Measurements from ENCODE around the gene COMMD7. TPM values are rescaled to one million over a fixed set of nuclear protein-coding genes. Genes with fewer than 3 reads are reported as not detected.

Gene COMMD7
- total RNA-seq = 10 to 100 TPM; 15.2 to 21.3 (median 18.6) TPM
- long read RNA-seq, transcript COMMD7-201 (9 exons, 1,900 nt) = major isoform, 5 of 6 reads
- long read RNA-seq, partial matches to known transcripts = 1 of 6 reads
- long read RNA-seq, other reads (novel, unspliced or antisense) = 0 of 6 reads

- TF ChIP-seq POLR2A (IDR thresholded peaks at IDR 0.05) = peak; percentile 43
- no peak for TF ChIP-seq CTCF (IDR thresholded peaks at IDR 0.05)
- DNase-seq (peak; percentile 63 to 70 (median 63)), ATAC-seq (peak; percentile 82 to 91 (median 86))
- peak within 1 kb of the TSS; percentile 59 to 82 (median 70) for H3K4me3 ChIP-seq
- H3K36me3 ChIP-seq = no peaks in the 10 kb centered on the region
- 1% methylated on average over 30 of the region's 64 CpGs for WGBS (ENCODE audit: insufficient coverage, low coverage, low lambda C conversion rate, missing lambda C conversion rate)
- intact Hi-C loops (cut with DNase I) = no loop called here
- H3K4me1 ChIP-seq = peaks cover 0 to 5% (median 0%) of the 10 kb centered on the region in 4 donors
- H3K27me3 ChIP-seq = no peaks in the 10 kb centered on the region
- no peaks in the 10 kb centered on the region for H3K9me3 ChIP-seq
- peak within 1 kb of the TSS; percentile 50 to 73 (median 57) for H3K27ac ChIP-seq
These were observed at the start of gene COMMD7 for GRCh38 chr20:32743237-32744112. Gene COMMD7 (minus strand): TSS chr20:32743467. CDS start chr20:32743391, 76 bp downstream.

- H3K4me3 ChIP-seq = no peak overlapping the region
- intact Hi-C loops (cut with DNase I) = no loop called here
- no peaks in the 10 kb centered on the region for H3K27me3 ChIP-seq
- H3K4me1 ChIP-seq = no peaks in the 10 kb centered on the region
- no peaks in the 10 kb centered on the region for H3K36me3 ChIP-seq
- TF ChIP-seq CTCF (IDR thresholded peaks at IDR 0.05) = no peak
- TF ChIP-seq POLR2A (IDR thresholded peaks at IDR 0.05) = no peak
- H3K27ac ChIP-seq = no peak overlapping the region
- no peaks in the 10 kb centered on the region for H3K9me3 ChIP-seq
- WGBS (ENCODE audit: insufficient coverage, low coverage, low lambda C conversion rate, missing lambda C conversion rate) = 81% methylated on average over 9 of the region's 13 CpGs
- DNase-seq = no peak
- ATAC-seq = no peak
These were observed 49.6 kb upstream of the COMMD7 start for GRCh38 chr20:32792731-32793458.

GRCh38 chr20:32792316-32792715, 49.0 kb upstream of the COMMD7 start:
- Histone ChIP-seq H3K4me1 (no peaks in the 10 kb centered on the region), H3K4me3 (no peak overlapping the region), H3K36me3 (no peaks in the 10 kb centered on the region), H3K9me3 (no peaks in the 10 kb centered on the region), H3K27ac (no peak overlapping the region), H3K27me3 (no peaks in the 10 kb centered on the region)
- intact Hi-C loops (cut with DNase I) = no loop called here
- DNase-seq = no peak
- no peak for TF ChIP-seq CTCF (IDR thresholded peaks at IDR 0.05)
- no peak for TF ChIP-seq POLR2A (IDR thresholded peaks at IDR 0.05)
- ATAC-seq = no peak
- WGBS (ENCODE audit: insufficient coverage, low coverage, low lambda C conversion rate, missing lambda C conversion rate) = no CpG with 5 or more reads among the region's 3 CpGs

GRCh38 chr20:32790751-32791057, 47.4 kb upstream of the COMMD7 start:
- intact Hi-C loops (cut with DNase I) = no loop called here
- no peak for ATAC-seq
- no peak for TF ChIP-seq CTCF (IDR thresholded peaks at IDR 0.05)
- TF ChIP-seq POLR2A (IDR thresholded peaks at IDR 0.05) = no peak
- H3K4me3 ChIP-seq = no peak overlapping the region
- WGBS (ENCODE audit: insufficient coverage, low coverage, low lambda C conversion rate, missing lambda C conversion rate) = 92% methylated on average over 3 of the region's 3 CpGs
- H3K27ac ChIP-seq = no peak overlapping the region
- no peaks in the 10 kb centered on the region for H3K4me1 ChIP-seq
- no peaks in the 10 kb centered on the region for H3K36me3 ChIP-seq
- H3K9me3 ChIP-seq = no peaks in the 10 kb centered on the region
- H3K27me3 ChIP-seq = no peaks in the 10 kb centered on the region
- DNase-seq = no peak
